Measurements from ENCODE around the gene DCAF10.

DCAF10 gene

DNA sequence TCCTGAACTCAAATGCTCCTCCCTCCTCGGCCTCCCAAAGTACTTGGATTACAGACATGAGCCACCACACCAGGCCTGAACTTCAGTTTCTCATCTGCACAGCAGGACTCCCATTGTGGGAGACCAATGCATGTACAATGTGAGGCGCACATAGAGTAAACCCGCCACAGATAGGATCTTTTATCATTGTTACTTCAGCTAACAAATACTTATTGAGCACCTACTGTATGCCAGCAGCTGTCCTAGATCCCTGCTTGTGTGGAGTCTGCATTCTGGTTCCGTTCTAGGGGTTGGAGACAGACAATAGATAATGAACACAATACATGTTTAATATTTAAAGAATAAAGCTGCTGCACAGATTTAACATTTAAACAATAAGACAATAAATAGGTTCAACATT, 109.7 kb downstream of the DCAF10 start:
- no peak for DNase-seq

DNA sequence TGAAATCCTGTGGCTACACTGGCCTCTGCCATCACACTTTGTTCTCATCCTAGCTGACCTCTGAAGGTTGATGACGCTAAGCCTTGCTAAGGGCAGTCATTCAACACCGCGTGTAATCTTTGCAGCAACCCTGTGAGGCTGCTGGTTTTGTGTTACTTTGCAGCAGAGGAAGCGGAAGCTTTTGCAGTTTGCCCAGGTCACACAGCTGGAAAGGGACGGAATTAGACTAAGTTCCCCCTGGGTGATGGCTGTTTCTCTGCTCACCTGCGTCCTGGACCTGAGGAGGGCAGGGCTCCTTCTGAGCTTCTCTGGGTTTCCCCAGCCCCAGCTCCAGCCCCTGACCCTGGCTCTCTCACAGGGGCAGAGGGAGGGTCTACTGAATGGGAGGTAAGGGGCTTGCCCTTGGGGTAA, 110.7 kb downstream of the DCAF10 start:
- DNase-seq: no peak

DNA sequence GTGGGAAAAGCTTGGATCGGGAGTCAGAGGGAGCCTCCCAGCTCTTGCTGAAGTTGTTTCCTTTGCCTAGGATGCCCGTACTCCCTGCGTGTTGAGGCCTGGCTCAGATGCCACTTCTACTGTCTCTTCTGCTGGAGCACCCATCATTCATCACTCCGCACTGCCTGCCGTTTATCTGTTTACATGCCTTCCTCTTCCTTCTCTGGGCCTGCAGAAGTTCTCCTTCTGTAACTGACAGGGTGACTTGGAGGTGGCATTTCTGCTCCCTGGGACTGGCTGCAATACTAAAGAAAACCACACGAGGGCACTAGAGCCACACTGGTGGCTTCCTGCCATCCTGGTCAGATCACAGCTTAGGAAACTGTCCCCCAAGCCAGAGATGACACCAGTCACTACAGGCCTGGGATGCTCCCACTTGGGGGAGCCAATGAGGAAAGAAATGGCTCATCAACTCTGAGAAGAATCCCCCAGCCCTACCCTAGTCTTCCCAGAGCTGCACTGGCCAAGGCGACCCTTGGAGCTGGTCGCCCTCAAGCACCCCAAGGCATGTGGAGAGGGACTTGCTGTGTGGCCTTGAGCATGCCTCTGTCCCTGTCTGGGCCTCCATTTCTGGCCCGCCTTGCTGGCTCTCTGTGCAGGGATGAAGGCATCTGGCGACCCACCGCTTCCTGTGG, 113.0 kb downstream of the DCAF10 start:
- DNase-seq: no peak

DNA sequence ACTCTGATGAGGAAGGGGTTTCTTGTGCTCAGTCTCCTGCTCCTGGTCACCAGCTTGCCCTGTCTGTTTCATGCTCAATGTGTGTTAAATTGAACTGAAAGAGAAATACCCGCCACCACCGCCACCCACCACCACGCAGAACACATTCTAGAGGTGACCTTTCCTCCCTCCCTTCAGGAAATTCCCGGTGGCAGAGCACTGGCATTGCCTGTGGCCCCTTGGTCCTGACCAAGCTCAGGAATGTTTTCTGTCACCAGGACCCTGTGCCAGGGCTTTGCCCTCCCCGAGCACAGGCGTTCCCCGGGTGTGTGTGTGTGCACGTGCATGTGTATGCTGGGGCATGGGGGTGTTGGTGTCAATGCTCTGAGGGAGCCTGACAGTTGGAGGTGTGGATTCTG, 113.6 kb downstream of the DCAF10 start:
- DNase-seq: no peak

DNA sequence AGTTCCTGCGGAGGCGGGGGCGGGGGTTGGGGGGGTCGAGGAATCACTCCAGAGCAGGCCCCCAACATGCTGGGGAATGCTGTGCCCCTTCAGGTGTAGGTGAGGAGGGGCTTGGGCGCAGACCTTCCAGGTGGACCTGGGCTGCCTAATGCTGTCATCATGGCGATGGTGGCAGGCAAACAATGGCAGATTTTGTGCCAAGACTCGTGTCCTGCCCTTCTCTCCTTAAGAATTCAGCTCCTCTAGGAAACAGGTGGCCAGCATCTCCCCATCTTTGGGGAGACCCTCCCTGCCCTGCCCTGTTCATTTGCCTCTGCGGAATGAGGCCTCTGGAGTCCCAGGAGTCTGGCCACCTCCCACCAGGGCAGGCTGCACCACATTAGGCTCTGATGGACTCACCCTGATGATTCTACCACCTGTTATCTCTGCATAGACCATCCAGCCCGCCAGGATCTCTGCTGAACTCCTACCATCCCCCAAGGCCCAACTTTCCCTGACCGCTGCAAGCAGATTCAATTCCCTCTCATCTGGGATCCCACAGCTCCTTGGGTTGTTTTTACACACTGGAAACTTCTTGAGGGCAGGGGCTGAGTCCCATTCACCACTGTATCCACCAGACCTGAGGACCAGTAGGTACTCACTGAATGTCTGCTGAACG, 114.2 kb downstream of the DCAF10 start:
- DNase-seq: no peak

DNA sequence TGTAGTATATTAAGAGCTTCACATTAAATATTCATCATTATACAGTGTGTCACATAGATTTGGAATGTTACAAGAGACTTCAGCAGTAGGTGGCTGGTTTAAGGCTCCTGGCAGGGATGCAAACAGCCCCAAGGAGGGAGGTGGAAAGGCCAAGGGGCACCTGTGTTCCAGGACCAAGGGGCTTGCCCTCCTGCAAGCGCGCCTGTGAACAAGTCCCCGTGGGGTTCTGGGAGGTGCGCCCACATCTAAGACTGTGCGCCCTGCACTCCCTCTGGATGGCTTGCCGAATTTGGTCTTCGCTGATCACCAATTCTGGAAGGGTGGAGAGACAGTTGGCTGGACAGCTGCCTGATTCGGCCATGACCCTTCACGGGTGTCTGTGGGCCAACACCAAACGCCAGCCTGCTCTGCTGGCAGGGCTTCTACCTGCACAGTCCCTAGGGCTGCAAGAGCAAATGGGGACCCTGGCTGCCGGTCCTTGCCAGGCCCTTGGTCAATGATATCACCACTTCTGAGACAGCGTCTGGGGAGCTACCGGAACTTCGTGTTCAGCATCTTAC, 115.4 kb downstream of the DCAF10 start:
- DNase-seq: no peak

- no peak for DNase-seq
Observed at GRCh38 chr9:37916471-37917312, 116.1 kb downstream of the DCAF10 start.

All from SHP77 treated with DMSO at 0.1 percent for 48 hours (cell line).